ENCODE measurements around the gene GPR82.

The GPR82 gene

GRCh38 chrX:41688835-41689234 is 35.1 kb upstream of the GPR82 start, which contains the start of gene GPR34:
Gene GPR34, plus strand, starts transcription at chrX:41688973. Its CDS starts 6,661 bp downstream, at chrX:41695634.
- TF ChIP-seq CTCF (IDR thresholded peaks at IDR 0.05) (no peak), ZFX (IDR thresholded peaks at IDR 0.05; ENCODE audit: borderline replicate concordance) (no peak)
- H3K27ac ChIP-seq: no peak within 1 kb of the TSS

GRCh38 chrX:41689711-41690110 is 34.3 kb upstream of the GPR82 start:
- no peak for TF ChIP-seq CTCF (IDR thresholded peaks at IDR 0.05)
- TF ChIP-seq ZFX (IDR thresholded peaks at IDR 0.05; ENCODE audit: borderline replicate concordance): no peak
- H3K27ac ChIP-seq: no peak overlapping the region

GRCh38 chrX:41692162-41692749 is 31.7 kb upstream of the GPR82 start:
- H3K27ac ChIP-seq: no peak overlapping the region
- TF ChIP-seq ZFX (IDR thresholded peaks at IDR 0.05; ENCODE audit: borderline replicate concordance) (no peak), CTCF (IDR thresholded peaks at IDR 0.05) (no peak)

GRCh38 chrX:41693024-41693423 is 31.0 kb upstream of the GPR82 start:
- TF ChIP-seq CTCF (IDR thresholded peaks at IDR 0.05): no peak
- no peak for TF ChIP-seq ZFX (IDR thresholded peaks at IDR 0.05; ENCODE audit: borderline replicate concordance)
- H3K27ac ChIP-seq: no peak overlapping the region

- TF ChIP-seq CTCF (IDR thresholded peaks at IDR 0.05) (no peak), ZFX (IDR thresholded peaks at IDR 0.05; ENCODE audit: borderline replicate concordance) (no peak)
Observed at GRCh38 chrX:41695426-41695825, 28.6 kb upstream of the GPR82 start.

GRCh38 chrX:41703574-41704029 is 20.4 kb upstream of the GPR82 start:
- no peak overlapping the region for H3K27ac ChIP-seq
- TF ChIP-seq CTCF (IDR thresholded peaks at IDR 0.05): no peak
- TF ChIP-seq ZFX (IDR thresholded peaks at IDR 0.05; ENCODE audit: borderline replicate concordance): no peak

More at GRCh38 chrX:41695426-41695825, 28.6 kb upstream of the GPR82 start:
- no peak overlapping the region for H3K27ac ChIP-seq

GRCh38 chrX:41705042-41705441 is 18.9 kb upstream of the GPR82 start:
- TF ChIP-seq CTCF (IDR thresholded peaks at IDR 0.05) (no peak), ZFX (IDR thresholded peaks at IDR 0.05; ENCODE audit: borderline replicate concordance) (no peak)

More at GRCh38 chrX:41705042-41705441, 18.9 kb upstream of the GPR82 start:
- H3K27ac ChIP-seq: no peak overlapping the region

Data from 22Rv1 (cell line).